K562 (cell line): Measurements from ENCODE around the gene AQP11. TPM values are rescaled to one million over a fixed set of nuclear protein-coding genes. Genes with fewer than 3 reads are reported as not detected.

Experiments used
- CEBPG ChIP-seq, 3 experiments: fragments of 200-800 bp in 1 of 3; sonication (Bioruptor generic) in 1 of 3; sonication (generic) in 1 of 3; formaldehyde crosslinking in 1 of 3; IDR thresholded peaks in 2 of 3; conservative IDR thresholded peaks in 1 of 3; 2 replicates each; pipeline versions ENCODE4 v1.6.1 to v1.8.0; 2016 to 2022; ENCODE audit warnings: missing compliant biosample characterization in 2 of 3, missing genetic modification characterization in 2 of 3, mild to moderate bottlenecking in 1 of 3, missing genetic modification reagents in 1 of 3
- HDAC6 ChIP-seq: IDR thresholded peaks from 2 replicates; pipeline ENCODE4 v1.6.1; 2012; ENCODE audit warnings: low read depth, mild to moderate bottlenecking, control low read depth, inconsistent platforms, low read length, moderate library complexity
- HLTF ChIP-seq: fragments of 450-650 bp; IDR thresholded peaks from 2 replicates; pipeline ENCODE4 v1.6.1; 2016
- MBD1 ChIP-seq: fragments of 250-450 bp; sonication (Bioruptor Pico); IDR thresholded peaks from 2 replicates; pipeline ENCODE4 v1.8.0; 2022; ENCODE audit warnings: inconsistent platforms
- MYC ChIP-seq, 2 experiments: fragments of 250-450 bp in 1 of 2; sonication (Bioruptor Pico) in 1 of 2; IDR thresholded peaks; 2 replicates each; pipeline versions ENCODE4 v1.5.1 to v1.6.1; 2012 to 2021; ENCODE audit warnings: low read depth in 2 of 2, borderline replicate concordance in 1 of 2, improper control_type of control experiment in 1 of 2, low read length in 1 of 2, mild to moderate bottlenecking in 1 of 2, moderate library complexity in 1 of 2
- NCOA2 ChIP-seq, 2 experiments: fragments of 450-650 bp; IDR thresholded peaks; 2 replicates each; pipeline ENCODE4 v1.6.1; 2018; ENCODE audit warnings: mild to moderate bottlenecking in 2 of 2, moderate library complexity in 1 of 2; ENCODE audit not compliant: partially characterized antibody in 2 of 2
- NFE2L1 ChIP-seq: fragments of 450-650 bp; IDR thresholded peaks from 2 replicates; pipeline ENCODE4 v1.6.1; 2016; ENCODE audit warnings: missing genetic modification characterization, low read depth, mild to moderate bottlenecking, missing compliant biosample characterization, moderate library complexity, borderline replicate concordance
- NONO ChIP-seq, 2 experiments: fragments of 200-400 bp in 1 of 2; fragments of 450-650 bp in 1 of 2; formaldehyde crosslinking in 1 of 2; IDR thresholded peaks; 2 replicates each; pipeline ENCODE4 v1.6.1; 2017; ENCODE audit warnings: low read depth in 2 of 2, mild to moderate bottlenecking in 2 of 2, moderate library complexity in 2 of 2, low read length in 1 of 2
- PHF20 ChIP-seq: fragments of 450-650 bp; IDR thresholded peaks from 2 replicates; pipeline ENCODE4 v1.6.1; 2018; ENCODE audit not compliant: partially characterized antibody
- PML ChIP-seq: IDR thresholded peaks from 2 replicates; pipeline ENCODE4 v1.6.1; 2012; ENCODE audit warnings: low read length, inconsistent platforms
- RBM39 ChIP-seq: fragments of 200-400 bp; formaldehyde crosslinking; optimal IDR thresholded peaks from 2 replicates; pipeline ENCODE3; 2018; ENCODE audit warnings: low read depth, low read length
- RFX5 ChIP-seq: IDR thresholded peaks from 2 replicates; pipeline ENCODE4 v1.6.1; 2011; ENCODE audit warnings: low read depth, mild to moderate bottlenecking, improper control_type of control experiment, low read length
- SAFB2 ChIP-seq: fragments of 200-400 bp; formaldehyde crosslinking; IDR thresholded peaks from 2 replicates; pipeline ENCODE4 v1.6.1; 2018; ENCODE audit warnings: borderline replicate concordance, low read length, low read depth, moderate library complexity; ENCODE audit not compliant: severe bottlenecking
- SMAD4 ChIP-seq: fragments of 250-450 bp; sonication (Bioruptor Pico); conservative IDR thresholded peaks from 2 replicates; pipeline ENCODE4 v1.8.0; 2021; ENCODE audit warnings: inconsistent platforms, mild to moderate bottlenecking, moderate library complexity
- TCF7 ChIP-seq: sonication (generic); IDR thresholded peaks from 2 replicates; pipeline ENCODE4 v1.6.1; 2016; ENCODE audit warnings: antibody characterized with exemption, borderline replicate concordance
- TFAM ChIP-seq: fragments of 250-450 bp; sonication (Bioruptor Pico); conservative IDR thresholded peaks from 2 replicates; pipeline ENCODE4 v1.5.0; 2021; ENCODE audit warnings: mild to moderate bottlenecking, moderate library complexity
- WHSC1 ChIP-seq: IDR thresholded peaks from one replicate; pipeline ENCODE4 v1.6.1; 2012; ENCODE audit warnings: low read length, control low read depth, inconsistent platforms
- ZBTB17 ChIP-seq: fragments of 450-650 bp; formaldehyde crosslinking; IDR thresholded peaks from 2 replicates; pipeline ENCODE4 v1.4.0; 2020; ENCODE audit warnings: mild to moderate bottlenecking
- ZC3H11A ChIP-seq: IDR thresholded peaks from 2 replicates; pipeline ENCODE4 v1.6.1; 2012; ENCODE audit warnings: low read depth, low read length, improper control_type of control experiment
- ZNF121 ChIP-seq: sonication (generic); formaldehyde crosslinking; conservative IDR thresholded peaks from 2 replicates; pipeline ENCODE4 v1.8.0; 2022; ENCODE audit warnings: missing genetic modification reagents
- ZNF124 ChIP-seq: sonication (generic); formaldehyde crosslinking; IDR thresholded peaks from 2 replicates; pipeline ENCODE4 v1.8.1; 2022; ENCODE audit warnings: missing genetic modification reagents
- ZNF431 ChIP-seq: sonication (generic); formaldehyde crosslinking; IDR thresholded peaks from 2 replicates; pipeline ENCODE4 v1.8.0; 2022; ENCODE audit warnings: mild to moderate bottlenecking, missing genetic modification reagents
- ZNF717 ChIP-seq: fragments of 250-450 bp; sonication (Bioruptor Pico); IDR thresholded peaks from 2 replicates; pipeline ENCODE4 v1.5.0; 2021
- ZNF785 ChIP-seq: fragments of 250-450 bp; sonication (Bioruptor Pico); IDR thresholded peaks from 2 replicates; pipeline ENCODE4 v1.4.0; 2020; ENCODE audit warnings: mild to moderate bottlenecking
- ZZZ3 ChIP-seq: fragments of 450-650 bp; IDR thresholded peaks from 2 replicates; pipeline ENCODE4 v1.6.1; 2016; ENCODE audit warnings: antibody characterized with exemption, mild to moderate bottlenecking, moderate library complexity
- polyA plus RNA-seq, 8 experiments: library from polyadenylated mRNA; depleted of rRNA in 4 of 8; stranded (reverse) in 5 of 8; unstranded in 3 of 8; fragments of >200 nt; fragmentation: Nextera tagmentation in 2 of 8; fragmentation: Illumina TruSeq in 1 of 8; extraction: Ambion mirVana in 2 of 8; extraction: Trizol in 1 of 8; gene quantifications; 2 replicates each; pipeline versions ENCODE4 v1.2.1 to v1.2.3, GENCODE V29; 2011 to 2014; ENCODE audit warnings: inconsistent platforms in 1 of 8, missing spikeins in 1 of 8
- total RNA-seq, 7 experiments: library from RNA; depleted of rRNA in 6 of 7; stranded (reverse); fragments of >200 nt in 6 of 7; fragmentation: Illumina TruSeq in 2 of 7; extraction: Trizol in 2 of 7; gene quantifications; 2 replicates each; pipeline versions ENCODE4 v1.2.1 to v1.2.3, GENCODE V29; 2011 to 2021; ENCODE audit warnings: low replicate concordance in 1 of 7
- TF ChIP-seq, protein P1 (sequence below): fragments of 450-650 bp; IDR thresholded peaks from 2 replicates; pipeline ENCODE4 v1.6.1; 2017; ENCODE audit warnings: antibody characterized with exemption

AQP11 gene
- total and polyA plus RNA-seq, 9 of the 15 experiments (the other 6 are each of a cell fraction or from before 2014, with no cell fraction given): 0.09 to 1.0 (median 0.36) TPM

- no peak for TF ChIP-seq MBD1 (CRISPR knock-in tag)
- TF ChIP-seq CEBPG (CRISPR knock-in tag; IDR thresholded peaks at IDR 0.05): no peak
- TF ChIP-seq CEBPG (tag; conservative IDR thresholded peaks at IDR 0.05 in 1 of 2, IDR thresholded peaks at IDR 0.05 in 1 of 2): no peak
- no peak for TF ChIP-seq ZNF785 (CRISPR knock-in tag)
- TF ChIP-seq ZC3H11A: no peak
- TF ChIP-seq MYC (IDR thresholded peaks at IDR 0.05; ENCODE audit: low read depth, low read length): no peak
- TF ChIP-seq MYC (CRISPR knock-in tag; IDR thresholded peaks at IDR 0.05; ENCODE audit: borderline replicate concordance, low read depth): peak; percentile 56; the same call in 1 of the 2 replicates
- TF ChIP-seq HLTF: no peak
- no peak for TF ChIP-seq RBM39
- no peak for TF ChIP-seq ZNF121 (CRISPR knock-in tag)
- TF ChIP-seq ZZZ3: no peak
- no peak for TF ChIP-seq ZNF431 (CRISPR knock-in tag)
- no peak for TF ChIP-seq ZNF717 (CRISPR knock-in tag)
- peak; percentile 84; the same call in 1 of the 2 replicates for TF ChIP-seq ZBTB17
- TF ChIP-seq, protein P1, sequence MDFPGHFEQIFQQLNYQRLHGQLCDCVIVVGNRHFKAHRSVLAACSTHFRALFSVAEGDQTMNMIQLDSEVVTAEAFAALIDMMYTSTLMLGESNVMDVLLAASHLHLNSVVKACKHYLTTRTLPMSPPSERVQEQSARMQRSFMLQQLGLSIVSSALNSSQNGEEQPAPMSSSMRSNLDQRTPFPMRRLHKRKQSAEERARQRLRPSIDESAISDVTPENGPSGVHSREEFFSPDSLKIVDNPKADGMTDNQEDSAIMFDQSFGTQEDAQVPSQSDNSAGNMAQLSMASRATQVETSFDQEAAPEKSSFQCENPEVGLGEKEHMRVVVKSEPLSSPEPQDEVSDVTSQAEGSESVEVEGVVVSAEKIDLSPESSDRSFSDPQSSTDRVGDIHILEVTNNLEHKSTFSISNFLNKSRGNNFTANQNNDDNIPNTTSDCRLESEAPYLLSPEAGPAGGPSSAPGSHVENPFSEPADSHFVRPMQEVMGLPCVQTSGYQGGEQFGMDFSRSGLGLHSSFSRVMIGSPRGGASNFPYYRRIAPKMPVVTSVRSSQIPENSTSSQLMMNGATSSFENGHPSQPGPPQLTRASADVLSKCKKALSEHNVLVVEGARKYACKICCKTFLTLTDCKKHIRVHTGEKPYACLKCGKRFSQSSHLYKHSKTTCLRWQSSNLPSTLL: no peak
- no peak for TF ChIP-seq TFAM (CRISPR knock-in tag)
- no peak for TF ChIP-seq WHSC1
- no peak for TF ChIP-seq RFX5
- no peak for TF ChIP-seq NONO (IDR thresholded peaks at IDR 0.05; ENCODE audit: low read depth in 2 of 2, low read length in 1 of 2)
- TF ChIP-seq TCF7: no peak
- TF ChIP-seq SMAD4 (CRISPR knock-in tag): peak; percentile 95
- no peak for TF ChIP-seq PHF20
- TF ChIP-seq SAFB2: no peak
- peak; percentile 38; the same call in 1 of the 2 replicates for TF ChIP-seq NFE2L1
- TF ChIP-seq HDAC6: no peak
- no peak for TF ChIP-seq PML
- TF ChIP-seq NCOA2 (IDR thresholded peaks at IDR 0.05; ENCODE audit: partially characterized antibody in 2 of 2): no peak
- no peak for TF ChIP-seq ZNF124
Observed at GRCh38 chr11:77644887-77645286, 55.1 kb downstream of the AQP11 start (continued).
